GM12873 (cell line): ENCODE measurements around the gene LCN12.

ENCODE experiments used
- CTCF ChIP-seq: IDR thresholded peaks from 2 replicates; pipeline ENCODE4 v1.5.1; 2012; ENCODE audit warnings: low read depth, mild to moderate bottlenecking, moderate library complexity, low read length, control low read depth; ENCODE audit not compliant: insufficient read depth; ENCODE audit errors: missing control alignments

The LCN12 gene

GRCh38 chr9:136943291-136944211 lies 8.5 kb upstream of the LCN12 start:
- TF ChIP-seq CTCF = no peak

- TF ChIP-seq CTCF = peak; percentile 9
Measured at GRCh38 chr9:136944212-136944518, 7.9 kb upstream of the LCN12 start.

- peak; percentile 89 for TF ChIP-seq CTCF
Measured at GRCh38 chr9:136944519-136945332, 7.3 kb upstream of the LCN12 start, which contains the start of the genes C8G and FBXW5. C8G (plus strand) TSS chr9:136945243; CDS start chr9:136945321, 78 bp downstream. FBXW5 (minus strand) TSS chr9:136944738; CDS start chr9:136944083, 655 bp downstream.

- TF ChIP-seq CTCF = no peak
Measured at GRCh38 chr9:136945333-136946227, 6.5 kb upstream of the LCN12 start.

- TF ChIP-seq CTCF = no peak
Measured at GRCh38 chr9:136946228-136947027, 5.6 kb upstream of the LCN12 start.

- no peak for TF ChIP-seq CTCF
Measured at GRCh38 chr9:136947028-136947891, 4.8 kb upstream of the LCN12 start.
